Panc1 (cell line): ENCODE results near the gene ZER1. TPM values are rescaled to one million over a fixed set of nuclear protein-coding genes. Genes with fewer than 3 reads are reported as not detected.

Experiments
- ATAC-seq: fragments of 200-7000 bp; cut with Tn5 transposase; 2 replicates; pipeline ENCODE4 v1.9.1; 2020; ENCODE audit warnings: mild to moderate bottlenecking, moderate library complexity
- BruUV-seq: library from RNA; stranded (reverse); fragments of 400-500 nt; replicated peaks from 2 replicates; lab custom pipeline; 2021; lab: Mats Ljungman, UMichigan
- CTCF ChIA-PET: fragments of 300-600 bp; sonication (Branson Sonifier 250); formaldehyde crosslinking; loops from one replicate; lab custom pipeline; 2022; ENCODE audit warnings: antibody characterized with exemption; lab: Charles Lee
- POLR2A ChIA-PET: fragments of 300-600 bp; sonication (Branson Sonifier 250); formaldehyde crosslinking; loops from one replicate; lab custom pipeline; 2022; ENCODE audit warnings: antibody characterized with exemption; lab: Charles Lee
- DNase-seq: peaks from one replicate; pipeline ENCODE4 v3.0.0-alpha.2; 2010; ENCODE audit warnings: low read depth, low spot score
- H3K27ac ChIP-seq: 2 replicates; pipeline ENCODE4 v1.5.1; 2011; ENCODE audit warnings: mild to moderate bottlenecking, low read length, inconsistent platforms
- H3K27me3 ChIP-seq: fragments of 200-500 bp; sonication (Bioruptor generic); 2 replicates; pipeline ENCODE4 v1.6.0; 2014; ENCODE audit warnings: low read length, inconsistent platforms; ENCODE audit not compliant: control insufficient read depth, insufficient read depth
- H3K36me3 ChIP-seq: fragments of 200-500 bp; sonication (Bioruptor generic); 2 replicates; pipeline ENCODE4 v1.5.1; 2014; ENCODE audit warnings: inconsistent platforms, mild to moderate bottlenecking, low read length, moderate library complexity; ENCODE audit not compliant: control insufficient read depth, insufficient read depth
- H3K4me1 ChIP-seq: 2 replicates; pipeline ENCODE4 v1.5.1; 2011; ENCODE audit warnings: inconsistent platforms, mild to moderate bottlenecking, low read length, moderate library complexity; ENCODE audit not compliant: control insufficient read depth, insufficient read depth
- H3K4me3 ChIP-seq, 2 experiments: 2 replicates each; pipeline ENCODE4 v1.5.1; 2011 to 2012; ENCODE audit warnings: low read depth in 2 of 2, low read length in 2 of 2, mild to moderate bottlenecking in 2 of 2, inconsistent platforms in 1 of 2, moderate library complexity in 1 of 2
- H3K9me3 ChIP-seq: fragments of 200-500 bp; sonication (Bioruptor generic); 2 replicates; pipeline ENCODE4 v1.5.1; 2014; ENCODE audit warnings: low read depth, mild to moderate bottlenecking, inconsistent platforms, low read length, moderate library complexity; ENCODE audit not compliant: control insufficient read depth, insufficient read depth
- POLR2AphosphoS5 ChIP-seq: IDR thresholded peaks from 2 replicates; pipeline ENCODE4 v1.6.1; 2012; ENCODE audit warnings: mild to moderate bottlenecking, low read depth, low read length, moderate library complexity
- SIN3A ChIP-seq: IDR thresholded peaks from 2 replicates; pipeline ENCODE4 v1.6.1; 2012; ENCODE audit warnings: low read depth, mild to moderate bottlenecking, low read length, moderate library complexity, borderline replicate concordance; ENCODE audit not compliant: insufficient read depth
- TCF7L2 ChIP-seq: IDR thresholded peaks from 2 replicates; pipeline ENCODE4 v1.6.1; 2011; ENCODE audit warnings: mild to moderate bottlenecking, low read depth, low read length, inconsistent platforms
- in situ Hi-C: cut with HindIII; loops from 2 replicates; pipeline ENCODE4 v1.10.0; 2016; ENCODE audit warnings: low sequenced_read_pairs, low pct_unique_long_range_greater_than_20kb
- intact Hi-C: fragments of 100-400 bp; cut with micrococcal nuclease; formaldehyde crosslinking; loops from one replicate; pipeline ENCODE4 v1.10.0; 2022; ENCODE audit not compliant: unreplicated experiment
- total RNA-seq: library from RNA; stranded (reverse); gene quantifications from one replicate; pipeline ENCODE4 v1.2.1, GENCODE V29; 2021; ENCODE audit not compliant: unreplicated experiment
- TF ChIP-seq, protein P1 (sequence below): fragments of 450-650 bp; IDR thresholded peaks from 2 replicates; pipeline ENCODE4 v1.5.1; 2017; ENCODE audit warnings: mild to moderate bottlenecking
- TF ChIP-seq, protein P2 (sequence below), 2 experiments: IDR thresholded peaks; 2 replicates each; pipeline ENCODE4 v1.6.1; 2011 to 2012; ENCODE audit warnings: low read depth in 2 of 2, control low read depth in 1 of 2, low read length in 1 of 2, mild to moderate bottlenecking in 1 of 2, moderate library complexity in 1 of 2; ENCODE audit not compliant: insufficient read depth in 1 of 2

Gene ZER1
- total RNA-seq, 1 experiment from 2014 or later, result 16.2 TPM

DNA sequence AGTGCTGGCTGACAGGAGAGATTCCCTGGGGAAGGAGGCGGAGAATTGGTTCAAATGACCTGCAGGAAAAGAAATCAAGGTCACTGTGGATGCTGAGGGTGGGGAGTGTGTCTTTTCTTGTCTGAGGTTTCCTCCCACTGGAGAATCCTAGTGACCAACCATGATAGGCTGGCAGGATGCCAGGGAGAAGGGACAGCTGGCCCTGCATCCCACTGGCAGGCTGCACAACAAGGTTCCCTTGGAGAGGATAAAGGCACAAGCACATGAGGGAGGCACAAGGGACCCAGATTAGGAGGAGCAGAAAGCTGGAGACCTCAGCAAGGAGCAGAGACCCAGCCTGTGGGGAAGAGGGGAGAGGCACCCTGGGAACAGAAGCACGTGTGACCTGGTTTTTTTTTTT lies 36.4 kb downstream of the ZER1 start:
- no peak overlapping the region for H3K27ac ChIP-seq
- no peak for TF ChIP-seq TCF7L2
- TF ChIP-seq, protein P1, sequence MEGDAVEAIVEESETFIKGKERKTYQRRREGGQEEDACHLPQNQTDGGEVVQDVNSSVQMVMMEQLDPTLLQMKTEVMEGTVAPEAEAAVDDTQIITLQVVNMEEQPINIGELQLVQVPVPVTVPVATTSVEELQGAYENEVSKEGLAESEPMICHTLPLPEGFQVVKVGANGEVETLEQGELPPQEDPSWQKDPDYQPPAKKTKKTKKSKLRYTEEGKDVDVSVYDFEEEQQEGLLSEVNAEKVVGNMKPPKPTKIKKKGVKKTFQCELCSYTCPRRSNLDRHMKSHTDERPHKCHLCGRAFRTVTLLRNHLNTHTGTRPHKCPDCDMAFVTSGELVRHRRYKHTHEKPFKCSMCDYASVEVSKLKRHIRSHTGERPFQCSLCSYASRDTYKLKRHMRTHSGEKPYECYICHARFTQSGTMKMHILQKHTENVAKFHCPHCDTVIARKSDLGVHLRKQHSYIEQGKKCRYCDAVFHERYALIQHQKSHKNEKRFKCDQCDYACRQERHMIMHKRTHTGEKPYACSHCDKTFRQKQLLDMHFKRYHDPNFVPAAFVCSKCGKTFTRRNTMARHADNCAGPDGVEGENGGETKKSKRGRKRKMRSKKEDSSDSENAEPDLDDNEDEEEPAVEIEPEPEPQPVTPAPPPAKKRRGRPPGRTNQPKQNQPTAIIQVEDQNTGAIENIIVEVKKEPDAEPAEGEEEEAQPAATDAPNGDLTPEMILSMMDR, result no peak
- no peak for TF ChIP-seq POLR2AphosphoS5
- TF ChIP-seq, protein P2, sequence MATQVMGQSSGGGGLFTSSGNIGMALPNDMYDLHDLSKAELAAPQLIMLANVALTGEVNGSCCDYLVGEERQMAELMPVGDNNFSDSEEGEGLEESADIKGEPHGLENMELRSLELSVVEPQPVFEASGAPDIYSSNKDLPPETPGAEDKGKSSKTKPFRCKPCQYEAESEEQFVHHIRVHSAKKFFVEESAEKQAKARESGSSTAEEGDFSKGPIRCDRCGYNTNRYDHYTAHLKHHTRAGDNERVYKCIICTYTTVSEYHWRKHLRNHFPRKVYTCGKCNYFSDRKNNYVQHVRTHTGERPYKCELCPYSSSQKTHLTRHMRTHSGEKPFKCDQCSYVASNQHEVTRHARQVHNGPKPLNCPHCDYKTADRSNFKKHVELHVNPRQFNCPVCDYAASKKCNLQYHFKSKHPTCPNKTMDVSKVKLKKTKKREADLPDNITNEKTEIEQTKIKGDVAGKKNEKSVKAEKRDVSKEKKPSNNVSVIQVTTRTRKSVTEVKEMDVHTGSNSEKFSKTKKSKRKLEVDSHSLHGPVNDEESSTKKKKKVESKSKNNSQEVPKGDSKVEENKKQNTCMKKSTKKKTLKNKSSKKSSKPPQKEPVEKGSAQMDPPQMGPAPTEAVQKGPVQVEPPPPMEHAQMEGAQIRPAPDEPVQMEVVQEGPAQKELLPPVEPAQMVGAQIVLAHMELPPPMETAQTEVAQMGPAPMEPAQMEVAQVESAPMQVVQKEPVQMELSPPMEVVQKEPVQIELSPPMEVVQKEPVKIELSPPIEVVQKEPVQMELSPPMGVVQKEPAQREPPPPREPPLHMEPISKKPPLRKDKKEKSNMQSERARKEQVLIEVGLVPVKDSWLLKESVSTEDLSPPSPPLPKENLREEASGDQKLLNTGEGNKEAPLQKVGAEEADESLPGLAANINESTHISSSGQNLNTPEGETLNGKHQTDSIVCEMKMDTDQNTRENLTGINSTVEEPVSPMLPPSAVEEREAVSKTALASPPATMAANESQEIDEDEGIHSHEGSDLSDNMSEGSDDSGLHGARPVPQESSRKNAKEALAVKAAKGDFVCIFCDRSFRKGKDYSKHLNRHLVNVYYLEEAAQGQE (IDR thresholded peaks at IDR 0.05; ENCODE audit: insufficient read depth in 1 of 2, low read depth in 2 of 2, low read length in 1 of 2), result no peak
- TF ChIP-seq SIN3A, result no peak
- ChIA-PET CTCF (interaction anchor here (0.6 kb wide), 2 partner anchors 24 to 149 kb away, joined by 4 to 5 read pairs; no protein-coding TSS in a partner anchor), POLR2A (no interaction called here)
- H3K4me1 ChIP-seq, result no peaks in the 10 kb centered on the region
- H3K27me3 ChIP-seq, result no peaks in the 10 kb centered on the region
- BruUV-seq, result no TSS peak
- DNase-seq (no peak), ATAC-seq (no peak)
- intact Hi-C loops, result loop anchor here (10.0 kb wide), 1 partner anchor 79 kb away; the partner anchor contains the start of gene ENDOG
- H3K9me3 ChIP-seq, result no peaks in the 10 kb centered on the region
- H3K36me3 ChIP-seq, result no peaks in the 10 kb centered on the region
- no peak overlapping the region for H3K4me3 ChIP-seq
- in situ Hi-C loops, result no loop called here

DNA sequence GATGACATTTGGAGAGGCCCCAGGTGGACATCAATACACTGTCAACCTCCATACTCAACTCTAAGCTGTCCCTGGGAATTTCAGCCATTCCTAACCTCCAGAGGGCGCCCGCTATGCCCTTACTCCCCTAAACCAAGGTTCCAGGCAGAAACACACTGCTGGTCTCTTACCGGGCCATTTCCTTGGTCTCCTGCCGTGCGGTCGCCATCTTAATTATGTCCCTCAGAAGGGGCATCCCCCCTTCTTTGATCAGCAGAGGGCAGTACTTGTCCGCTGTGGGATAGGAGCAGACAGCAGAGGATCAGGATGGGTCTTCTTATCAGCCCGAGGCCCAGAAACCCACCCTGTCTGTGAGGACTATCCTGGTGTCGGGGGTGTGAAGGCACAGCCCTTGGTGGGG lies 38.5 kb downstream of the ZER1 start:
- no TSS peak for BruUV-seq
- Histone ChIP-seq H3K27me3 (no peaks in the 10 kb centered on the region), H3K4me1 (no peaks in the 10 kb centered on the region), H3K27ac (0 out of 2 replicates have a peak overlapping the region, but pooled peaks have one; percentile 51), H3K9me3 (no peaks in the 10 kb centered on the region), H3K4me3 (no peak overlapping the region), H3K36me3 (no peaks in the 10 kb centered on the region)
- intact Hi-C loops (loop anchor here (10.0 kb wide), 1 partner anchor 82 kb away; the partner anchor contains the start of gene ENDOG), in situ Hi-C loops (no loop called here)
- ChIA-PET POLR2A (no interaction called here), CTCF (interaction anchor here (0.6 to 1.4 kb wide), 3 partner anchors 38 to 70 kb away, joined by 3 to 8 read pairs (median 3); no protein-coding TSS in a partner anchor)
- TF ChIP-seq POLR2AphosphoS5, result peak; percentile 38; the same call in 1 of the 2 replicates
- TF ChIP-seq, protein P1, result peak; percentile 88
- TF ChIP-seq, protein P2 (IDR thresholded peaks at IDR 0.05; ENCODE audit: insufficient read depth in 1 of 2, low read depth in 2 of 2, low read length in 1 of 2), result no peak
- ATAC-seq (peak; percentile 95), DNase-seq (peak; percentile 58)
